HG02763 (cell line): ENCODE results near the gene GNAI3.
"Not testable (repeated sequence)": the region's sequence is repeated elsewhere in the genome, so short reads cannot be mapped to it uniquely, and the experiment has no call there.

Experiments used
- ATAC-seq: cut with Tn5 transposase; IDR thresholded peaks from one replicate; pipeline ENCODE4 v1.9.1; 2021; ENCODE audit warnings: mild to moderate bottlenecking, moderate library complexity; ENCODE audit not compliant: unreplicated experiment

Gene GNAI3

GRCh38 chr1:109657970-109658369 lies 109.6 kb downstream of the GNAI3 start:
- ATAC-seq: no peak

DNA sequence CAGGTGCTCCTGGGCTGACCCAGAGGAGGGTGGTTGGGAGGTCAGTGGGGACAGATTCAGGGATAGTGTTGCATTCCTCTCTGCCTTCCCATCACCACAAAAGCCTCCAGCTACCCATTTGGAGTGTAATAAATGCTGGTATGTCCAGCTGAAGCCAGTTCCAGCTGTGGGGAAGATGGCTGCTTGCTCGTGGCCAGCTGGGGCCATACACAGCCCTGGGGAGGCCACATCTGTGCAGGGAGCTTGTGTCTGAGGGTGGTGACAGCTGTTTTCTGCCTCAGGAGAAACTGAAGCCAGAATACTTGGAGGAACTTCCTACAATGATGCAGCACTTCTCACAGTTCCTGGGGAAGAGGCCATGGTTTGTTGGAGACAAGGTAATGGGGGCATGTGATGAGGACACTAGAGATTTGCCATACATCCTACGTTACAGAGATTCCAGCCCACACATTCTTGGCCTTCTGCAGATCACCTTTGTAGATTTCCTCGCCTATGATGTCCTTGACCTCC lies 110.2 kb downstream of the GNAI3 start:
- ATAC-seq: no peak

DNA sequence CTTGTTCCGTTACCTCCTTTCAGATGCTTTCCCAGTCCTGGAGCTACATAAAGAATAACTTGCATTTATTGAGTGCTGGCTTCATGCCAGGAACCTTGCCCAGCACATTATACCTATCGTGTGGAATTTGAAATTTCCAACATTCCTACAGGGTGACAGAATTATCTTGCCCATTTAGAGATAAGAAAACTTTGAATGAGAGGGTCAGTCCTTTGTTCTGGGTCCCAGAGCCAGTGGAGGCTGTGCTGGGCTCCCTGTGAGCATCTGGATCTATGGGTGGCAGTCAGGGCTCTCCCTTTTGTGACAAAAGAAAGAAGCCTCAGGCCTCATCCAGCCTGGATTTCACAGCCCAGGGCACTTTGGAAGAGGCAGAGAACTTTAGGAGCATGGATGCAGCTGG lies 110.7 kb downstream of the GNAI3 start:
- no peak for ATAC-seq

- no peak for ATAC-seq
These were observed 111.7 kb downstream of the GNAI3 start for GRCh38 chr1:109659997-109660690.

DNA sequence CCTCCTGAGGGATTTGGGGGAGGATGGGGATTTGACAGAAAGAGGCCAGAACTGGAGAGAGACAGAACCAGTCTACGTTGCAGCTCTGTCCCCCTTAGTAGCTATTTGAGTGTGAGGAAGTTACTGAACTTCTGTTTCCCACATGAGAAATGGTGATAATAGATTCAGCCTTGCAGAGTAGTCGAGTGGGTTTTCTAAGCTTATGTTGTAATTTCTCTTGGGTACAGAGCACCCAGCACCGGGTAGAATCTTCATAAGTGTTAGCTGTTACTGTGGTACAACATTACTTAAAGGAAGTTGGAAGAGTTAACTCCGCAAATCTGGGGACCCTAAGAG lies 112.2 kb downstream of the GNAI3 start:
- not testable (repeated sequence) for ATAC-seq

GRCh38 chr1:109661391-109661790 lies 113.0 kb downstream of the GNAI3 start:
- no peak for ATAC-seq

DNA sequence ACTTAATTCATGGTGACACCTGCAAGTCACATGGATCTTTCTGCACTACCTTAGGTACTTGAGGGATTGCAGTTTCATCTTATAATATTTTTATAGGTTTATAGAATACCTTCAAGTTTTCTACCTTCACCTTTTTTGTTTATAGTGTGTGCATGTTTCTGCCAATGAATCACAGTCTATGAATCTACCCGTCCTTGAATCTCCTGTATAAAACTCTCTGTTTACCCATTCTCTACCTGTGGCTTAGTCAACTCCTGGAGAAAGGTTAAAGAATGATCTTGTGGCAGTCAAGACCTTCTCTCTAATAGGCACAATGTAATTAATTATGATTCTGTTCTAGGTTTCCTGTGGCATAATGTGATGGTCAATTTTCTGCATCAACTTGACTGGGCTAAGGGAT lies 116.3 kb downstream of the GNAI3 start:
- ATAC-seq: no peak

- ATAC-seq: peak; percentile 92
These were observed 119.2 kb downstream of the GNAI3 start, which contains the start of gene GSTM2 for GRCh38 chr1:109667452-109668122. GSTM2 (plus strand) TSS chr1:109668057; CDS start chr1:109668116, 59 bp downstream.
